CD4-positive, alpha-beta T cell treated with Interleukin-15 for 1 hour (primary cell): ENCODE measurements around the gene LMLN.
"Not testable (repeated sequence)": the region's sequence is repeated elsewhere in the genome, so short reads cannot be mapped to it uniquely, and the experiment has no call there.

Experiments used
- DNase-seq: peaks from one replicate; pipeline ENCODE4 v3.0.0-alpha.2; 2020

The LMLN gene

GRCh38 chr3:197959891-197960693, at the start of gene LMLN:
LMLN (plus strand) TSS chr3:197960217; CDS start chr3:197960246, 29 bp downstream.
- DNase-seq = peak; percentile 96

- DNase-seq = peak; percentile 20
Measured at GRCh38 chr3:197912741-197913476, 47.1 kb upstream of the LMLN start.

- no peak for DNase-seq
Measured at GRCh38 chr3:197913641-197914380, 46.2 kb upstream of the LMLN start.

GRCh38 chr3:197921429-197922275, 38.4 kb upstream of the LMLN start:
- DNase-seq = not testable (repeated sequence)

GRCh38 chr3:197926418-197926817, 33.6 kb upstream of the LMLN start:
- DNase-seq = no peak

- not testable (repeated sequence) for DNase-seq
Measured at GRCh38 chr3:197927578-197927977, 32.4 kb upstream of the LMLN start.

- DNase-seq = no peak
Measured at GRCh38 chr3:197936819-197937384, 23.1 kb upstream of the LMLN start.

- no peak for DNase-seq
Measured at GRCh38 chr3:197940745-197941384, 19.2 kb upstream of the LMLN start.

GRCh38 chr3:197942956-197943556, 17.0 kb upstream of the LMLN start:
- no peak for DNase-seq

- no peak for DNase-seq
Measured at GRCh38 chr3:197949191-197949777, 10.7 kb upstream of the LMLN start.

- peak; percentile 89 for DNase-seq
Measured at GRCh38 chr3:197949778-197950676, 10.0 kb upstream of the LMLN start, which contains the start of gene RPL35A. RPL35A (plus strand) TSS chr3:197950190; CDS start chr3:197950968, 778 bp downstream.

GRCh38 chr3:197950677-197951061, 9.3 kb upstream of the LMLN start:
- no peak for DNase-seq

GRCh38 chr3:197951392-197951990, 8.5 kb upstream of the LMLN start:
- no peak for DNase-seq

- no peak for DNase-seq
Measured at GRCh38 chr3:197952440-197952839, 7.6 kb upstream of the LMLN start.

- no peak for DNase-seq
Measured at GRCh38 chr3:197953325-197953724, 6.7 kb upstream of the LMLN start.

- no peak for DNase-seq
Measured at GRCh38 chr3:197953881-197954280, 6.1 kb upstream of the LMLN start.

- no peak for DNase-seq
Measured at GRCh38 chr3:197955892-197956477, 4.0 kb upstream of the LMLN start.

- DNase-seq = no peak
Measured at GRCh38 chr3:197956626-197956988, 3.4 kb upstream of the LMLN start.

- DNase-seq = no peak
Measured at GRCh38 chr3:197957790-197958133, 2.3 kb upstream of the LMLN start.
